ENCODE results near the gene COL5A1.

DNA sequence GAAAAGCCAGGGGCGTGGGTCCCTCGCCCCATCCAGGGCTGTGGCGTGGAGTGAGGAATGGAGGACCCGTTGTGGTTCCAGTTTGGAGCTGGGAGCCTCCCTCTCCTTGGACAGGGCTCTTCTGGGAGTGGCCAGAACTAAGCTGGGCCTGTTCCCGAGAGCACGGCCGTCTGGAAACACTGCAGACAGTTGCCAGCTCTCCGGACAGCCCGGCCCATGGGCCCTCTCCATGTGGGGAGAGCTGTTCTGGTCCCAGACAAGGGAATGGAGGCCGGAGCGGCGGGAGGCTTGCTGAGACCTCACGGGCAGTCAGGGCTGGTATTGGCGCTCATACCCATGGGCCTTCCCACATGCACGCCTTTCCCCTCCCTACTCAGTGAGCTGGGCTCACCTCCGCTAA is 193.8 kb downstream of the COL5A1 start:
- TF ChIP-seq, protein P1, sequence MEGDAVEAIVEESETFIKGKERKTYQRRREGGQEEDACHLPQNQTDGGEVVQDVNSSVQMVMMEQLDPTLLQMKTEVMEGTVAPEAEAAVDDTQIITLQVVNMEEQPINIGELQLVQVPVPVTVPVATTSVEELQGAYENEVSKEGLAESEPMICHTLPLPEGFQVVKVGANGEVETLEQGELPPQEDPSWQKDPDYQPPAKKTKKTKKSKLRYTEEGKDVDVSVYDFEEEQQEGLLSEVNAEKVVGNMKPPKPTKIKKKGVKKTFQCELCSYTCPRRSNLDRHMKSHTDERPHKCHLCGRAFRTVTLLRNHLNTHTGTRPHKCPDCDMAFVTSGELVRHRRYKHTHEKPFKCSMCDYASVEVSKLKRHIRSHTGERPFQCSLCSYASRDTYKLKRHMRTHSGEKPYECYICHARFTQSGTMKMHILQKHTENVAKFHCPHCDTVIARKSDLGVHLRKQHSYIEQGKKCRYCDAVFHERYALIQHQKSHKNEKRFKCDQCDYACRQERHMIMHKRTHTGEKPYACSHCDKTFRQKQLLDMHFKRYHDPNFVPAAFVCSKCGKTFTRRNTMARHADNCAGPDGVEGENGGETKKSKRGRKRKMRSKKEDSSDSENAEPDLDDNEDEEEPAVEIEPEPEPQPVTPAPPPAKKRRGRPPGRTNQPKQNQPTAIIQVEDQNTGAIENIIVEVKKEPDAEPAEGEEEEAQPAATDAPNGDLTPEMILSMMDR (conservative IDR thresholded peaks at IDR 0.05 in 1 of 2, IDR thresholded peaks at IDR 0.05 in 1 of 2; ENCODE audit: low read depth in 1 of 2, low read length in 2 of 2): no peak
- no peak for TF ChIP-seq EZH2 (IDR thresholded peaks at IDR 0.05; ENCODE audit: low read length, missing control alignments)

Measured in fibroblast of lung (primary cell).